MM.1S (cell line): ENCODE results near the gene KCNJ11.

Source experiments
- CTCF ChIP-seq: fragments of 300-600 bp; sonication (generic); IDR thresholded peaks from 2 replicates; pipeline ENCODE4 v1.5.1; 2016; ENCODE audit warnings: antibody characterized with exemption, low read length, mixed read lengths
- EZH2phosphoT487 ChIP-seq: fragments of 300-600 bp; sonication (generic); IDR thresholded peaks from 2 replicates; pipeline ENCODE4 v1.6.1; 2018; ENCODE audit warnings: antibody characterized with exemption, low read length

GRCh38 chr11:17354601-17354991 lies 33.9 kb downstream of the KCNJ11 start:
- TF ChIP-seq EZH2phosphoT487 (no peak), CTCF (peak; percentile 65)
